GM23338 (cell line): ENCODE measurements around the gene LDLR. TPM values are rescaled to one million over a fixed set of nuclear protein-coding genes. Genes with fewer than 3 reads are reported as not detected.

Experiments
- ATAC-seq: fragments of 200-7000 bp; cut with Tn5 transposase; 3 replicates; pipeline ENCODE4 v1.9.1; 2020
- DNase-seq: peaks from one replicate; pipeline ENCODE4 v3.0.0-alpha.2; 2015; ENCODE audit warnings: low spot score
- H2AFZ ChIP-seq: fragments of 200-600 bp; sonication (generic); 2 replicates; pipeline ENCODE4 v1.8.0; 2016; ENCODE audit warnings: antibody characterized with exemption, mild to moderate bottlenecking, moderate library complexity
- H3F3A ChIP-seq: fragments of 200-600 bp; sonication (generic); replicated peaks from 2 replicates; pipeline ENCODE4 v1.8.0; 2017; ENCODE audit warnings: antibody characterized with exemption, mixed run types, low read depth
- H3K27ac ChIP-seq: fragments of 200-600 bp; sonication (generic); 2 replicates; pipeline ENCODE4 v1.6.1; 2016; ENCODE audit warnings: low read depth
- H3K27me3 ChIP-seq: fragments of 200-600 bp; sonication (generic); 2 replicates; pipeline ENCODE4 v1.8.0; 2016; ENCODE audit warnings: mild to moderate bottlenecking, mixed run types, moderate library complexity; ENCODE audit not compliant: insufficient read depth
- H3K36me3 ChIP-seq: fragments of 200-600 bp; sonication (generic); 2 replicates; pipeline ENCODE4 v1.8.0; 2016; ENCODE audit warnings: mild to moderate bottlenecking; ENCODE audit not compliant: insufficient read depth
- H3K4me1 ChIP-seq: fragments of 200-600 bp; sonication (generic); 2 replicates; pipeline ENCODE4 v1.8.0; 2016; ENCODE audit warnings: mild to moderate bottlenecking, moderate library complexity; ENCODE audit not compliant: insufficient read depth
- H3K4me2 ChIP-seq: fragments of 200-600 bp; sonication (generic); 2 replicates; pipeline ENCODE4 v1.7.1; 2017; ENCODE audit warnings: mixed run types
- H3K4me3 ChIP-seq: fragments of 200-600 bp; sonication (generic); 2 replicates; pipeline ENCODE4 v1.6.1; 2016; ENCODE audit warnings: mixed run types
- H3K79me2 ChIP-seq: fragments of 200-600 bp; sonication (generic); replicated peaks from 2 replicates; pipeline ENCODE4 v1.8.0; 2017; ENCODE audit warnings: mild to moderate bottlenecking; ENCODE audit not compliant: insufficient read depth
- H3K9me2 ChIP-seq: fragments of 200-600 bp; sonication (generic); 2 replicates; pipeline ENCODE4 v1.8.0; 2017; ENCODE audit not compliant: insufficient read depth
- H4K20me1 ChIP-seq: fragments of 200-600 bp; sonication (generic); replicated peaks from 2 replicates; pipeline ENCODE4 v1.8.0; 2017; ENCODE audit warnings: mild to moderate bottlenecking; ENCODE audit not compliant: insufficient read depth
- H3K27ac Mint-ChIP-seq: 2 replicates; pipeline ENCODE4 v1.8.0; 2020; ENCODE audit warnings: inconsistent platforms, mild to moderate bottlenecking, moderate library complexity, mixed read lengths
- H3K27me3 Mint-ChIP-seq: 3 replicates; pipeline ENCODE4 v1.8.0; 2022; ENCODE audit warnings: low read depth, mild to moderate bottlenecking, moderate library complexity, mixed read lengths, inconsistent platforms; ENCODE audit not compliant: insufficient read depth, poor library complexity
- H3K36me3 Mint-ChIP-seq: 3 replicates; pipeline ENCODE4 v1.8.0; 2021; ENCODE audit warnings: low read depth, mild to moderate bottlenecking, inconsistent platforms, moderate library complexity, mixed read lengths
- H3K4me1 Mint-ChIP-seq: 3 replicates; pipeline ENCODE4 v1.8.0; 2020; ENCODE audit warnings: mild to moderate bottlenecking, inconsistent platforms, mixed read lengths
- H3K4me3 Mint-ChIP-seq: 3 replicates; pipeline ENCODE4 v1.8.0; 2021; ENCODE audit warnings: moderate library complexity, mild to moderate bottlenecking, inconsistent platforms, mixed read lengths
- H3K9me3 Mint-ChIP-seq: 3 replicates; pipeline ENCODE4 v1.8.0; 2020; ENCODE audit warnings: moderate library complexity, mild to moderate bottlenecking, inconsistent platforms, mixed read lengths
- CREB1 ChIP-seq: fragments of 250-450 bp; sonication (Bioruptor Pico); IDR thresholded peaks from 2 replicates; pipeline ENCODE4 v1.5.0; 2020; ENCODE audit warnings: low read depth, mild to moderate bottlenecking, moderate library complexity
- CTCF ChIP-seq, 2 experiments: fragments of 200-600 bp in 1 of 2; sonication (generic) in 1 of 2; conservative IDR thresholded peaks; 2 replicates each; pipeline versions ENCODE4 v1.5.1 to v1.6.1; 2016 to 2017; ENCODE audit warnings: antibody characterized with exemption in 2 of 2, low read depth in 2 of 2, mild to moderate bottlenecking in 2 of 2, moderate library complexity in 1 of 2
- ETS1 ChIP-seq: IDR thresholded peaks from 2 replicates; pipeline ENCODE4 v1.6.1; 2016; ENCODE audit warnings: antibody characterized with exemption
- EZH2 ChIP-seq: fragments of 200-600 bp; sonication (generic); IDR thresholded peaks from one replicate; pipeline ENCODE4 v1.8.0; 2017; ENCODE audit warnings: antibody characterized with exemption, mild to moderate bottlenecking, low read depth; ENCODE audit not compliant: unreplicated experiment
- EZH2phosphoT487 ChIP-seq: fragments of 200-600 bp; sonication (generic); IDR thresholded peaks from one replicate; pipeline ENCODE4 v1.8.1; 2018; ENCODE audit warnings: antibody characterized with exemption; ENCODE audit not compliant: unreplicated experiment
- JUNB ChIP-seq: IDR thresholded peaks from one replicate; pipeline ENCODE4 v1.6.1; 2016; ENCODE audit warnings: antibody characterized with exemption; ENCODE audit not compliant: unreplicated experiment
- NANOG ChIP-seq: IDR thresholded peaks from 2 replicates; pipeline ENCODE4 v1.6.1; 2016; ENCODE audit warnings: antibody characterized with exemption, borderline replicate concordance
- POLR2AphosphoS5 ChIP-seq: IDR thresholded peaks from 2 replicates; pipeline ENCODE4 v1.6.1; 2016; ENCODE audit warnings: antibody characterized with exemption, low read depth
- REST ChIP-seq: IDR thresholded peaks from one replicate; pipeline ENCODE4 v1.6.1; 2018; ENCODE audit warnings: antibody characterized with exemption; ENCODE audit not compliant: unreplicated experiment
- STAT1 ChIP-seq: IDR thresholded peaks from one replicate; pipeline ENCODE4 v1.6.1; 2016; ENCODE audit warnings: antibody characterized with exemption; ENCODE audit not compliant: unreplicated experiment
- ZNF114 ChIP-seq: fragments of 250-450 bp; sonication (Bioruptor Pico); IDR thresholded peaks from 2 replicates; pipeline ENCODE4 v1.5.0; 2020; ENCODE audit warnings: mild to moderate bottlenecking, moderate library complexity
- ZNF331 ChIP-seq: fragments of 250-450 bp; sonication (Bioruptor Pico); IDR thresholded peaks from 2 replicates; pipeline ENCODE4 v1.5.0; 2020; ENCODE audit warnings: low read depth, mild to moderate bottlenecking, moderate library complexity
- ZNF462 ChIP-seq: fragments of 250-450 bp; sonication (Bioruptor Pico); IDR thresholded peaks from 2 replicates; pipeline ENCODE4 v1.5.0; 2020; ENCODE audit warnings: mild to moderate bottlenecking, moderate library complexity
- polyA plus RNA-seq: library from polyadenylated mRNA; unstranded; fragments of >200 nt; fragmentation: Nextera tagmentation; extraction: Ambion mirVana; gene quantifications from 2 replicates; pipeline ENCODE4 v1.2.1, GENCODE V29; 2016
- total RNA-seq: library from RNA; depleted of rRNA; stranded (reverse); fragments of >200 nt; shearing (Covaris generic); gene quantifications from 2 replicates; pipeline ENCODE4 v1.2.3, GENCODE V29; 2014

The LDLR gene
- total and polyA plus RNA-seq, 2 experiments from 2014 or later: 57.6 to 180 TPM

- Mint-ChIP-seq H3K27me3 (peaks cover 3% of the 10 kb centered on the region), H3K27ac (no peak overlapping the region), H3K9me3 (no peaks in the 10 kb centered on the region), H3K4me1 (no peaks in the 10 kb centered on the region), H3K4me3 (no peak overlapping the region), H3K36me3 (peaks cover 81% of the 10 kb centered on the region)
- H4K20me1 ChIP-seq: peaks cover 16% of the 10 kb centered on the region
- H3K4me2 ChIP-seq: no peak overlapping the region
- H3K27ac ChIP-seq: no peak overlapping the region
- peaks cover 22% of the 10 kb centered on the region for H3K79me2 ChIP-seq
- DNase-seq (no peak), ATAC-seq (no peak)
- peaks cover 11% of the 10 kb centered on the region; the same call in 1 of the 2 replicates for H3F3A ChIP-seq
- no peak overlapping the region for H3K4me3 ChIP-seq
- no peaks in the 10 kb centered on the region for H3K4me1 ChIP-seq
- peaks cover 38% of the 10 kb centered on the region for H3K36me3 ChIP-seq
- H3K27me3 ChIP-seq: no peaks in the 10 kb centered on the region
- H2AFZ ChIP-seq: no peak overlapping the region
- H3K9me2 ChIP-seq: no peaks in the 10 kb centered on the region
- TF ChIP-seq REST (no peak), CREB1 (CRISPR knock-in tag) (no peak), ETS1 (no peak), ZNF462 (CRISPR knock-in tag) (no peak), ZNF331 (CRISPR knock-in tag) (no peak), EZH2phosphoT487 (no peak), ZNF114 (CRISPR knock-in tag) (no peak), POLR2AphosphoS5 (no peak), NANOG (no peak), EZH2 (no peak), JUNB (no peak), STAT1 (no peak), CTCF (conservative IDR thresholded peaks at IDR 0.05; ENCODE audit: low read depth in 2 of 2) (no peak)
Observed at GRCh38 chr19:11041966-11042627, 47.2 kb upstream of the LDLR start.
